DOHH2 (cell line): ENCODE measurements around the gene UQCRH.

Experiments
- EZH2phosphoT487 ChIP-seq: fragments of 200-600 bp; sonication (generic); IDR thresholded peaks from 2 replicates; pipeline ENCODE4 v1.6.1; 2017; ENCODE audit warnings: borderline replicate concordance, mild to moderate bottlenecking, antibody characterized with exemption, low read length, moderate library complexity, mixed read lengths
- TF ChIP-seq, protein P1 (sequence below): fragments of 200-600 bp; sonication (generic); IDR thresholded peaks from one replicate; pipeline ENCODE4 v1.5.1; 2014; ENCODE audit warnings: antibody characterized with exemption, mild to moderate bottlenecking, low read depth, low read length; ENCODE audit not compliant: poor library complexity, severe bottlenecking

DNA sequence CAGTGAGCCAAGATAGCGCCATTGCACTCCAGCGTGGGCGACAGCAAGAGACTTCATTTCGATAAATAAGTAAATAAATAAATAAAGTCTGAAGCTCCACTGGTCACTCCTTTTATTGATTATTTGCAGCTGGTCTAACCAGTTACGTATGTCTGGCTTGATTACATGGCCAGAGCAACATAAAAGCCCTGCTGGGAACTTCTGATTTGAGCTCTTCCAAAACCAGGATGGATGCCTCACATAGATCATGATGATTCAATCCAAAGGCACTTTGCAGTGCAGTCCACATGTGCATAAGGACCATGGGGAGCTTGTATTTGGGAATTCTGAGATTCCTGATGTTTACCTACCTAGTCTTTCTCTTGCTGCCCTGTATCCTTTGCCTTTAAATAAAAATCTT lies 61.1 kb downstream of the UQCRH start:
- TF ChIP-seq EZH2phosphoT487, result no peak
- TF ChIP-seq, protein P1, sequence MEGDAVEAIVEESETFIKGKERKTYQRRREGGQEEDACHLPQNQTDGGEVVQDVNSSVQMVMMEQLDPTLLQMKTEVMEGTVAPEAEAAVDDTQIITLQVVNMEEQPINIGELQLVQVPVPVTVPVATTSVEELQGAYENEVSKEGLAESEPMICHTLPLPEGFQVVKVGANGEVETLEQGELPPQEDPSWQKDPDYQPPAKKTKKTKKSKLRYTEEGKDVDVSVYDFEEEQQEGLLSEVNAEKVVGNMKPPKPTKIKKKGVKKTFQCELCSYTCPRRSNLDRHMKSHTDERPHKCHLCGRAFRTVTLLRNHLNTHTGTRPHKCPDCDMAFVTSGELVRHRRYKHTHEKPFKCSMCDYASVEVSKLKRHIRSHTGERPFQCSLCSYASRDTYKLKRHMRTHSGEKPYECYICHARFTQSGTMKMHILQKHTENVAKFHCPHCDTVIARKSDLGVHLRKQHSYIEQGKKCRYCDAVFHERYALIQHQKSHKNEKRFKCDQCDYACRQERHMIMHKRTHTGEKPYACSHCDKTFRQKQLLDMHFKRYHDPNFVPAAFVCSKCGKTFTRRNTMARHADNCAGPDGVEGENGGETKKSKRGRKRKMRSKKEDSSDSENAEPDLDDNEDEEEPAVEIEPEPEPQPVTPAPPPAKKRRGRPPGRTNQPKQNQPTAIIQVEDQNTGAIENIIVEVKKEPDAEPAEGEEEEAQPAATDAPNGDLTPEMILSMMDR, result no peak
